B cell (primary cell): ENCODE results near the gene CFAP251. TPM values are rescaled to one million over a fixed set of nuclear protein-coding genes. Genes with fewer than 3 reads are reported as not detected.
A peak's percentile ranks its signal among the peaks of the same experiment; 100 is the strongest.

ENCODE experiments used
- ATAC-seq: fragments of 200-7000 bp; cut with Tn5 transposase; one replicate; pipeline ENCODE4 v1.10.0; 2021; ENCODE audit warnings: low read depth, mild to moderate bottlenecking, moderate number of reproducible peaks, moderate library complexity
- CTCF ChIA-PET: fragments of 350-600 bp; sonication (Branson Sonifier 250); formaldehyde crosslinking; loops from one replicate; lab custom pipeline; 2021; ENCODE audit warnings: antibody characterized with exemption, inconsistent platforms; lab: Charles Lee
- POLR2A ChIA-PET: fragments of 350-600 bp; sonication (Branson Sonifier 250); formaldehyde crosslinking; loops from one replicate; lab custom pipeline; 2021; ENCODE audit warnings: antibody characterized with exemption; lab: Charles Lee
- DNase-seq: peaks from one replicate; pipeline ENCODE4 v3.0.0; 2013
- H2AFZ ChIP-seq: 2 replicates; pipeline ENCODE4 v1.6.1; 2012; ENCODE audit warnings: mild to moderate bottlenecking, low read depth, low read length; ENCODE audit not compliant: insufficient read depth, poor library complexity, severe bottlenecking
- H3K27ac ChIP-seq, 2 donors: 1 replicate in 1 of 2; 2 replicates in 1 of 2; pipeline ENCODE4 v1.5.1; 2012 to 2013; ENCODE audit warnings: low read length in 2 of 2, mild to moderate bottlenecking in 2 of 2, moderate library complexity in 1 of 2
- H3K27me3 ChIP-seq, 4 experiments: fragments of 200-600 bp in 1 of 4; sonication (generic) in 1 of 4; replicated peaks in 1 of 4; 1 replicate in 2 of 4; 2 replicates in 2 of 4; pipeline versions ENCODE4 v1.6.1 to v1.7.0; 2013 to 2016; ENCODE audit warnings: low read length in 3 of 4, mild to moderate bottlenecking in 2 of 4, mixed read lengths in 1 of 4, moderate library complexity in 1 of 4; ENCODE audit not compliant: insufficient read depth in 4 of 4, control insufficient read depth in 3 of 4; ENCODE audit errors: control extremely low read depth in 1 of 4
- H3K36me3 ChIP-seq, 2 experiments: replicated peaks in 1 of 2; 1 replicate in 1 of 2; 2 replicates in 1 of 2; pipeline versions ENCODE4 v1.6.1 to v1.7.1; 2013; ENCODE audit warnings: low read length in 1 of 2; ENCODE audit not compliant: insufficient read depth in 2 of 2, control insufficient read depth in 1 of 2; ENCODE audit errors: control extremely low read depth in 1 of 2, extremely low read depth in 1 of 2
- H3K4me1 ChIP-seq, 2 donors: fragments of 200-600 bp in 1 of 2; sonication (generic) in 1 of 2; 1 replicate in 1 of 2; 2 replicates in 1 of 2; pipeline versions ENCODE4 v1.5.1 to v1.6.1; 2013 to 2017; ENCODE audit warnings: low read length in 2 of 2; ENCODE audit not compliant: control insufficient read depth in 2 of 2, insufficient read depth in 2 of 2
- H3K4me2 ChIP-seq: replicated peaks from 2 replicates; pipeline ENCODE3; 2012; ENCODE audit warnings: mild to moderate bottlenecking, low read depth, low read length; ENCODE audit not compliant: poor library complexity, severe bottlenecking
- H3K4me3 ChIP-seq, 5 experiments: fragments of 200-600 bp in 1 of 5; sonication (generic) in 1 of 5; 1 replicate in 3 of 5; 2 replicates in 2 of 5; pipeline versions ENCODE4 v1.5.1 to v1.7.0; 2011 to 2016; ENCODE audit warnings: low read length in 4 of 5, mild to moderate bottlenecking in 4 of 5, low read depth in 2 of 5, control low read depth in 1 of 5, moderate library complexity in 1 of 5; ENCODE audit not compliant: insufficient read depth in 1 of 5; ENCODE audit errors: control extremely low read depth in 1 of 5, extremely low read depth in 1 of 5
- H3K79me2 ChIP-seq: fragments of 200-600 bp; sonication (generic); one replicate; pipeline ENCODE4 v1.6.0; 2016; ENCODE audit warnings: low read length; ENCODE audit not compliant: control insufficient read depth, insufficient read depth
- H3K9ac ChIP-seq: fragments of 200-600 bp; sonication (generic); 2 replicates; pipeline ENCODE4 v1.6.1; 2017; ENCODE audit warnings: mild to moderate bottlenecking, low read length, moderate library complexity
- H3K9me3 ChIP-seq, 3 donors: one replicate each; pipeline versions ENCODE4 v1.6.1 to v1.7.1; 2013; ENCODE audit warnings: low read length in 2 of 3; ENCODE audit not compliant: control insufficient read depth in 2 of 3, insufficient read depth in 1 of 3; ENCODE audit errors: control extremely low read depth in 1 of 3
- H4K20me1 ChIP-seq: 2 replicates; pipeline ENCODE4 v1.6.0; 2012; ENCODE audit warnings: mild to moderate bottlenecking, low read length; ENCODE audit not compliant: insufficient read depth, control insufficient read depth, poor library complexity, severe bottlenecking
- H3K27ac Mint-ChIP-seq: one replicate; pipeline ENCODE4 v1.8.0; 2021; ENCODE audit warnings: mixed read lengths
- H3K27me3 Mint-ChIP-seq: one replicate; pipeline ENCODE4 v1.8.0; 2021; ENCODE audit warnings: mixed read lengths
- H3K4me1 Mint-ChIP-seq: one replicate; pipeline ENCODE4 v1.8.0; 2021; ENCODE audit warnings: mixed read lengths
- H3K4me3 Mint-ChIP-seq: one replicate; pipeline ENCODE4 v1.8.0; 2021; ENCODE audit warnings: mixed read lengths
- H3K9me3 Mint-ChIP-seq: one replicate; pipeline ENCODE4 v1.8.0; 2022; ENCODE audit warnings: mixed read lengths; ENCODE audit not compliant: insufficient read depth
- EZH2 ChIP-seq: IDR thresholded peaks from 2 replicates; pipeline ENCODE4 v1.6.1; 2012; ENCODE audit warnings: borderline replicate concordance, low read depth, mild to moderate bottlenecking, moderate library complexity, low read length; ENCODE audit not compliant: insufficient read depth, poor library complexity, severe bottlenecking
- WGBS: methylation state at CpG from one replicate; pipeline ENCODE4 v1.1.5; 2013; ENCODE audit warnings: missing lambda C conversion rate; ENCODE audit not compliant: insufficient coverage; 5-methylcytosine and 5-hydroxymethylcytosine counted together
- intact Hi-C: fragments of 100-400 bp; cut with micrococcal nuclease; formaldehyde crosslinking; loops from one replicate; pipeline ENCODE4 v1.10.0; 2022
- polyA plus RNA-seq: library from polyadenylated mRNA; depleted of rRNA; stranded (reverse); fragments of >200 nt; gene quantifications from 2 replicates; pipeline ENCODE4 v1.2.3, GENCODE V29; 2012
- total RNA-seq, 2 donors: library from RNA; stranded (reverse); fragments of 120-200 nt in 1 of 2; gene quantifications; 1 replicate in 1 of 2; 2 replicates in 1 of 2; pipeline versions ENCODE4 v1.2.3 to v1.2.4, GENCODE V29; 2013 to 2022
- TF ChIP-seq, protein P1 (sequence below): fragments of 200-600 bp; IDR thresholded peaks from one replicate; pipeline ENCODE4 v1.8.0; 2022; ENCODE audit warnings: antibody characterized with exemption, mild to moderate bottlenecking

Gene CFAP251
- total and polyA plus RNA-seq, 2 donors (not counting 1 experiment from before 2014, with no cell fraction given): 0.22 to 1.6 TPM

DNA sequence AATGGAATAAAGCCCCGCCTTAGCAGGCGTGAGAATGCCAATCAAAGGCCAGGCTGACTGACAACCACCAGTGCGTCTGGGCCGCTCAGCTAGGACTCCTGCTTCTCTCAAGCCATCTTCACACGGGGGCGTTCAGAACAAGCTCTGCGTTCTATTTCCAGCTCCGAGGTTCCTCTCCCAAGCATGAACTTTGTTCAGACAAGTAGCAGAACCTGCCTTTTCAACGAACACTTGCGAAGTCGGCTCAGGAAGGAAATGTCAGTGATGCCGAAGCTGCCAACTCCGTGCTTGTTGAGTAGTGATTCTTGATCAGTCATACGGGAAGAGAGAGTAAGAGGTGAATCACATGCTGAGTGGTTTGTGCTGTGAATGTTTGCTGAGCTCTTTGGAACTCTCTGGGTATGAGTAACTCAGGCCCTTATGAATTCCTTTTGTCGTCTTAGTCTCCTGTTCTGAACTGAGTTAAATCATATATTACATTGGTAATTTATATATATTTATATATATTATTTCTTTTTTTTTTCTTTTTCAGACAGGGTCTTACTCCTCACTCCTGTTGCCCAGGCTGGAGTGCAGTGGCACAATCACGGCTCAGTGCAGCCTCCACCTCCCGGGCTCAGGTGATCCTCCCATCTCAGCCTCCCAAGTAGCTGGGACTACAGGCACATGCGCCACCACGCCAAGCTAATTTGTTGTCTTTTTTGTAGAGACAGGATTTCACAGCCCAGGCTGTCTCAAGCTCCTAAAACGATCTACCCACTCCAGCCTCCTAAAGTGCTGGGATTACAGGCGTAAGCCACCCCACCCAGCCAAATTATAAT is 73.9 kb downstream of the CFAP251 start:
- H3K36me3 ChIP-seq: no peaks in the 10 kb centered on the region
- Mint-ChIP-seq H3K27me3 (no peaks in the 10 kb centered on the region), H3K9me3 (no peaks in the 10 kb centered on the region), H3K27ac (peak overlapping the region; percentile 96), H3K4me3 (peak overlapping the region; percentile 84), H3K4me1 (peaks cover 44% of the 10 kb centered on the region)
- H3K4me3 ChIP-seq: peak overlapping the region in 1 of 5 experiments; percentile 9
- intact Hi-C loops: loop anchor here (1.0 kb wide), 2 partner anchors 12 kb away; no protein-coding TSS in a partner anchor
- no peak overlapping the region for H3K9ac ChIP-seq
- H4K20me1 ChIP-seq: no peaks in the 10 kb centered on the region
- ChIA-PET CTCF (interaction anchor here (0.6 to 3.3 kb wide), 15 partner anchors 9 to 101 kb away, joined by 3 to 16 read pairs (median 6); partner anchors contain the start of gene CFAP251), POLR2A (interaction anchor here (0.5 to 2.5 kb wide), 10 partner anchors 8 to 154 kb away, joined by 3 to 19 read pairs (median 8); partner anchors contain the start of gene BCL7A)
- peaks cover 38% of the 10 kb centered on the region in 2 donors for H3K4me1 ChIP-seq
- H3K9me3 ChIP-seq: no peaks in the 10 kb centered on the region
- no peaks in the 10 kb centered on the region for H3K27me3 ChIP-seq
- peak; percentile 89 for ATAC-seq
- peak overlapping the region; percentile 66 for H2AFZ ChIP-seq
- 14% methylated on average over 16 of the region's 21 CpGs for WGBS
- H3K79me2 ChIP-seq: no peaks in the 10 kb centered on the region
- H3K27ac ChIP-seq: peak overlapping the region; percentile 62 to 70
- peak overlapping the region; percentile 79 for H3K4me2 ChIP-seq
- DNase-seq: peak; percentile 86
- TF ChIP-seq EZH2: no peak
- TF ChIP-seq, protein P1, sequence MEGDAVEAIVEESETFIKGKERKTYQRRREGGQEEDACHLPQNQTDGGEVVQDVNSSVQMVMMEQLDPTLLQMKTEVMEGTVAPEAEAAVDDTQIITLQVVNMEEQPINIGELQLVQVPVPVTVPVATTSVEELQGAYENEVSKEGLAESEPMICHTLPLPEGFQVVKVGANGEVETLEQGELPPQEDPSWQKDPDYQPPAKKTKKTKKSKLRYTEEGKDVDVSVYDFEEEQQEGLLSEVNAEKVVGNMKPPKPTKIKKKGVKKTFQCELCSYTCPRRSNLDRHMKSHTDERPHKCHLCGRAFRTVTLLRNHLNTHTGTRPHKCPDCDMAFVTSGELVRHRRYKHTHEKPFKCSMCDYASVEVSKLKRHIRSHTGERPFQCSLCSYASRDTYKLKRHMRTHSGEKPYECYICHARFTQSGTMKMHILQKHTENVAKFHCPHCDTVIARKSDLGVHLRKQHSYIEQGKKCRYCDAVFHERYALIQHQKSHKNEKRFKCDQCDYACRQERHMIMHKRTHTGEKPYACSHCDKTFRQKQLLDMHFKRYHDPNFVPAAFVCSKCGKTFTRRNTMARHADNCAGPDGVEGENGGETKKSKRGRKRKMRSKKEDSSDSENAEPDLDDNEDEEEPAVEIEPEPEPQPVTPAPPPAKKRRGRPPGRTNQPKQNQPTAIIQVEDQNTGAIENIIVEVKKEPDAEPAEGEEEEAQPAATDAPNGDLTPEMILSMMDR: no peak
